GM12875 (cell line): ENCODE results near the gene SH3RF1.

ENCODE experiments used
- H3K4me3 ChIP-seq: one replicate; pipeline ENCODE4 v1.5.1; 2011; ENCODE audit warnings: low read depth, low read length, control low read depth
- CTCF ChIP-seq: IDR thresholded peaks from 2 replicates; pipeline ENCODE4 v1.5.1; 2011; ENCODE audit warnings: low read depth, mild to moderate bottlenecking, control low read depth, inconsistent platforms, low read length, moderate library complexity, borderline replicate concordance; ENCODE audit not compliant: insufficient read depth

The SH3RF1 gene

DNA sequence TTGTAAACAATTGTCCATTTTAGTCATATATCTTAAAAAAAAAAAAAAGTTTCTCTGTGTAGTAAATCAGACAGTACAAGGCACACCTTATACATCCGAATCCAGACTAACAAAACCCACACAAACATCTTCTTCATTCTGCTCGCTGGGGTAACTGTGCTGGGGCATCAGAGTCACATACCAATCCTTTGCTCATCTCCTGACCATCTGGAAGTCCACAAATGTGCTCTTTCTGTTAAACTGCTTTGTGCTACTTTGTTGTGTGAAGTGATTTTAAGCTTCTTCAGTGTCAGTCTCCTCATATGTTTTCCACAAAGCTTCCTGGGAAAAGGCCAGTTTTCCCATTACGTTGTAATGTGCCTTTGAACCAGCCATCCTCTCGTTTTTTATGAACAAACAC, 174.5 kb downstream of the SH3RF1 start:
- no peak for TF ChIP-seq CTCF

GRCh38 chr4:169094656-169095231, 176.0 kb downstream of the SH3RF1 start:
- no peak for TF ChIP-seq CTCF
- H3K4me3 ChIP-seq: no peak overlapping the region

More for the DNA sequence above, 174.5 kb downstream of the SH3RF1 start:
- no peak overlapping the region for H3K4me3 ChIP-seq

DNA sequence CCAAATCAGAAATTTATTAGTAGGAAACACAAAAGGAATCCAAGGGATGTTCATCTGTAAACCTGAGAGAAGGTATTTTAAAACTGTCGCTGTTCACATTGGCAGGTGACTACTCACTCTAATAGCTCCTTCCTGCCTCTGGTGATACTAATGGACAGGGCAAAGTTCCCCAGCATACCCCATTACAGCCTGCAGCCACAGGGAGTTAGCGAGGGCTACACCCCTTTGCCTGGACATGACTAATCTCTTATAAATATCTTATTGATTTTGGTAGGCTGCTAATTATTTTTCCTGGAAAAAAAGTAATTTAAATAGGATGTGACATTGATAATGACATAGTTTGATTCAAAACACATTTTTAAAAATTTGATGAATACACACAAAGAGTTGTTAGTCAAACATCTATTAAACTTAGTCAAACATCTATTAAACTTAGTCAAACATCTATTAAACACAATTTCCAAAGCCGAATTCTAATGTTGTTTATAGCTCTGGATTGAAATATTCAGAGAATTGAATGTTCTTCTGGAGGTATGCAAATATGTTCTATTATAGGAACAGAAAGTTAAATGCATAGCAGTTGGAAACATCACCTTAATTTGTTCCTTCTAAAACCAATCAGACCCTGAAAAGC, 177.8 kb downstream of the SH3RF1 start:
- no peak for TF ChIP-seq CTCF
- H3K4me3 ChIP-seq: no peak overlapping the region

GRCh38 chr4:169090484-169091215, 180.1 kb downstream of the SH3RF1 start:
- TF ChIP-seq CTCF: no peak
- H3K4me3 ChIP-seq: no peak overlapping the region

- no peak overlapping the region for H3K4me3 ChIP-seq
- no peak for TF ChIP-seq CTCF
Measured at GRCh38 chr4:169089004-169089403, 181.8 kb downstream of the SH3RF1 start.

- no peak for TF ChIP-seq CTCF
- no peak overlapping the region for H3K4me3 ChIP-seq
Measured at GRCh38 chr4:169084954-169085353, 185.8 kb downstream of the SH3RF1 start.
